GM18517 (cell line): ENCODE data around the gene LEKR1.
A peak's percentile ranks its signal among the peaks of the same experiment; 100 is the strongest.

Experiments used
- ATAC-seq: cut with Tn5 transposase; IDR thresholded peaks from one replicate; pipeline ENCODE4 v1.9.1; 2021; ENCODE audit warnings: mild to moderate bottlenecking, moderate library complexity; ENCODE audit not compliant: unreplicated experiment

LEKR1 gene

GRCh38 chr3:156973954-156974353 lies 147.8 kb downstream of the LEKR1 start:
- ATAC-seq: no peak

DNA sequence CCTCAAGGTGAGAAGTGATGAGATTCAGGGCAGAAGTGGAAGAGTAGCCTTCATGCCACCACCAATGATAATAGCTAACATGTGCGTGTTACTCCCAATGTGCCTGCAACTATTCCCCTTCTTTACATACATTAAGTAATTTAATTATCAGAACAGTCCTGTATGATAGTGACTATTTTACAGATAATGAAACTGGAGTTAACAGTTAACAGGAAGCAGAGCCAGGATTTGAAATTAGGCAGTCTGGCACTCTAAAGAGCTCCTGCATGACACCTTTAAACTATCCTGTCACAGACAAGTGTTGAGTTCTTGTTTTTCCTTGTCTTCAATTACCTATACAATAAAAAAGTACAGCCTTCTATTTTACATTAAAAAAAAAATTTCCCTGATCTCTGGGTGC lies 148.8 kb downstream of the LEKR1 start:
- no peak for ATAC-seq

- no peak for ATAC-seq
These were observed 149.6 kb downstream of the LEKR1 start for GRCh38 chr3:156975721-156976120.

DNA sequence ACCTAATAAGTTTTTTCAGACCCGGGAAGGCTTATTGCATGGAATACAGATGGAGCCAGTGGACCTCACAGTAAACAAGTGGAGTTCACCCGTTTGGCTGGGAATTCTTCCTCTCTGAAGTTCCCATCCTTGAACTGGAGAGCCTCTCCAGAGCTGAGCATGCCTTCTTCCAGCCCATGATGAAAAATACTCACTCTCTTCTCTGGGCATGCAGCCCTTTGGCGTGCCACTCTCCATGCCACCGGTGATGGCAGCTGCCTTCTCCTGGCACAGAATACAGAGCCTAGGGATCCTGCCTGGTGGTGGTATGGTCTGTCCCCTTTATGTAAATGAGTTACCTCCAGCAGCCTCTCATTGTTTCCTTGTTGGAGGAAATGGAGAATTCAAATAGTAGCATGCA lies 150.8 kb downstream of the LEKR1 start:
- ATAC-seq: no peak

GRCh38 chr3:156978481-156978961 lies 152.4 kb downstream of the LEKR1 start:
- ATAC-seq: peak; percentile 96

DNA sequence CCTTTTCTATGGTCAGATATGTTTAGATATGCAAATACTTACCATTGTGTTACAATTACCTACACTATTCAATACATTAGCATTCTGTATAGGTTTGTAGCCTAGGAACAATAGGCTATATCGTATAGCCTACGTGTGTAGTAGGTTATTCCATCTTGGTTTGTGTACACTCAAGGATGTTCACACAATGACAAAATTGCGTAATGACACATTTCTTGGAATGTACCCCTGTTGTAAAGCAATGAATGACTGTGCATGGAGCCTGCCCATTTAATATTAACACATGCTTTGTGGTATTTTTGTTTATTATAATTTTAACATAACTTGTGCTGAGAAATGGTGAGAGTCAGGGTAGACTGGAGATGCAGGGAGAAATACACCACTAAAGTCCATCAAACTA lies 154.9 kb downstream of the LEKR1 start:
- ATAC-seq: no peak

DNA sequence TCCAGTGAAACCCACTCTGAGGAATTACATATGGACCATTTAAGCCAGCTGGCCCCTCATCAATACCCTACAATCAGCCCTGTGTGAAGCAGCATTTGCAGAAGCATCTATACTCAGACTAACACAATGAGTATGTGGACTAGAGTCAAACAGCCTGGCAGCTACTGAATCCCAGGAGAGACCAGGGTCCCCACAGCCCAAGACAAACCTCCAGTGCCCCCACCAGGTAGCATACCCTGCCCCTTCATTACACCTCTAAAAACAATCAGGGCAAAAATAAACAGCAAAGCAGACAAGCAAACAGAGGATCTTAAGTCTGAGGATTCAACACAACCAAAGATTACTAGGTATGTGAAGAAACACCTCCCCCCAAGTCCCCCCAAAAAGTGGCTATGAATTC lies 157.4 kb downstream of the LEKR1 start:
- ATAC-seq: no peak

DNA sequence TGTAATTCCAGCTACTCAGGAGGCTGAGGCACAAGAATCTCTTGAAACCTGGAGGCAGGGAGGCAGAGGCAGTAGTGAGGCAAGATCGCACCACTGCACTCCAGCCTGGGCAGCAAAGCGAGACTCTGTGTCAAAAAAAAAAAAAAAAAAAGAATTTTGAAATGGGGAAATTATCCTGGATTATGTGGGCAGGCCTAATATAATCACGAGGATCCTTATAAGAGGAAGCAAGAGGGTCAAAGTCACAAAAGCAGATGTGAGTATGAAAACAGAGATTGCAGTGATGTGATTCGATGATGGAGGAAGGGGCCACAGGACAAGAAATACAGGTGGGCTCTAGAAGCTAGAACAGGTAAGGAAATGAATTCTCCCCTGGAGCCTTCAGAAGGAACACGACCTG lies 159.6 kb downstream of the LEKR1 start:
- no peak for ATAC-seq

GRCh38 chr3:156987946-156988345 lies 161.8 kb downstream of the LEKR1 start:
- no peak for ATAC-seq

DNA sequence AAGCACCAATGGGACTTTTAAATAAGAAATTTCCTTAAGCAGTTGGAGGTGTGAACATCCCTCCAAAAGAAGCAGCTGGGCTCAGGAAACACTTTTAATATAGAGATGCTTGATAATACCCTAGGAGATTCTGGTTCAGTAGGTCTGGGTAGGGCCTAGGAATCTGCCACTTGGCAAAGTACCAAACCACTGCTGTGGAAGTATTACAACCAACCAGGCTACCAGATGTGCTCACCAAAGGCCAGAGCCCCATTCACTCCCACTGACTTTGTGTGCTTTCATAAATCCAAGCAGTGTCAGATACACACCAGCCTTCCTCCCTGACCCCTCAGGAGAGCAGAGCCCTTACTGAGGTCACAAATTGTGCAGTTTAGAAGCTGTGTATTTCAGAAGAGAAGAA lies 171.2 kb downstream of the LEKR1 start:
- ATAC-seq: no peak

DNA sequence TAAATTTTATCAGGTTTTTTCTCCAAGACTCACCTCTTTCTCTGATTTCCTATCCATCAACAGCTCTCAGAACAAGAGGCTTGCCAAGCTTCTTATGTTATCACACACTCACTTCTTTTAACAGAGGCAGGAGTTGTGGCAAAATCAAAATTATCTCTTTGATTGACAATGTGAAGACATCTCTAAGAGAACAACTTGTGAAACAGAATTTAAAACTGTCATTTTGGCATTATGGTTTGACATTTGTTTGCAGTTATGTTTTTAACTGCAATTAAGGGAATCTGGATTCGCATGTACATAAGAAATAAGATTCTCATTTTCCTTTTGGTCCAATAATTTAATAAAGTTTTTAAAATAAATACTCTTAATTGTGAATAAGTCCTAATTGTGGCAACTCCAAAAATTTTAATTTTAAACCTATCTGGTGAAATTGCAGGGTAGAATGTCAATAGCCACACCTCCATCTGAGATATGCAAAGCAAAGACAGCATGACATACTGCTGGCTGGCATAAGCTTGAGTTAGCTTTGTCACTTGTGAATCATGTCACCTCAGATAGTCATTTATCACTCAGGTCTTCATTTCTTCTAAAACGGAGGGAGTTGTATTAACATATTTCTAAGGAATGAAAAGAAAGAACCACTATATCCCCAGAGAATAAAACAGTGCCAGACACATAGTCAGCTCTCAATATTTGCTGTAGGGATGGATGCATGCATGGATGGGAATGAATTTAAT lies 175.2 kb downstream of the LEKR1 start:
- ATAC-seq: no peak

GRCh38 chr3:157021679-157022078 lies 195.5 kb downstream of the LEKR1 start:
- ATAC-seq: no peak

GRCh38 chr3:157023226-157023625 lies 197.1 kb downstream of the LEKR1 start:
- no peak for ATAC-seq

- no peak for ATAC-seq
These were observed 199.9 kb downstream of the LEKR1 start for GRCh38 chr3:157026091-157026490.

DNA sequence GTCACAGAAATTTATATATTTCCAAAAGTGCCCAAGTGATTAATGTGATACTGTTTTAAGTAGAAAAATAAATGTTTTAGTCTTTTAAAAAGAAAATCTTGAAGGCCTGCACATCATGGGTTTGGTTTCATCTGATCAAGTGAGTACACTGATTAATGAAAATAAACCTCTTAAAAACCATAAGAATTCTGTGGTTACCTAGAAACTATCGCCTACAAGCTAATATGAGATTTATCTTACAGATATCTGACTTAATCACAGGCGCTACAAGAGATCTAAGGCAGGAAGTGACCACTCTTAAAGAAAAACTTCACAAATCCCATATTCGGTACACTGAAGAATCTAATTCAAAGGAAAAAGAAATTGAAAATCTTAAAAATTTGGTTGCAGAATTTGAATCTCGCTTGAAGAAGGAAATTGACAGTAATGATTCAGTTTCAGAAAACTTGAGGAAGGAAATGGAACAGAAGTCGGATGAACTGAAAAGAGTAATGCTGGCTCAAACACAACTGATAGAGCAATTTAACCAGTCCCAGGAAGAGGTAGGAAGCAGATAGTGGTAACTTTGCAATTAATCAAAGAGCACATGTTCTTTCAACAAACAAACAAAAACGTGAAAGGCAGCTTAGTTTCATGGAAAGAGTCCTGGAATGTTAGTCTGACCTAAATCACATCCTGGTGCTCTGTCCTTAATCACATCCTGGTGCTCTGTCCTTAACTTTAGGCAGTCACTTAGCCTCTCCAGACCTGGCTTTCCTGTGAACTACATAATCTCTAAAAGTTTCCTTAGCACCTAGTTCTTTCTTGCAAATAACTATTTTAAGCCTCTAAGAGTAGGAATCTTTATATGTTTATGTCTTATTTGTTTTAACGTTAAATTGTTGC lies 201.9 kb downstream of the LEKR1 start:
- no peak for ATAC-seq

DNA sequence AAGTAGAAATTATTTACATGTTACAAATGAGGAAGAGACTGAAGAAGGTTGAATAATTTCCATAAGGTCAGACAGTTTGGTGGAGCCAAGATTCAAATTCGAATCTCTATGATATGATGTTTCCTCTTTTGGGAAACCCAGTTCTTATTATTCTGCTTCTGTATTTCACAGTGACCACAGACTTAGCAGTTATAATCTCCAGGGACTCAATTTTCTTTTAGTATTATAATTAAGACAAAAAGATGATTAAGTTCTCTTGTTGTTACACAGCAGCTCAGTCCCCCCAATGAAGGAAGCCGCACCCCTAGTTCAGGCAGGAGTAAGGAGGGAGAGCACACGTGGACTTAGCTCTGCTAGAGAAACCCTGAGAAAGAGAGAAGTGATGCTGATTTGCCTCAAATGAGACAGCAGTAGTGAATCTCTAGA lies 203.2 kb downstream of the LEKR1 start:
- no peak for ATAC-seq

- no peak for ATAC-seq
These were observed 204.6 kb downstream of the LEKR1 start for GRCh38 chr3:157030712-157031111.

- ATAC-seq: no peak
These were observed 206.8 kb downstream of the LEKR1 start for GRCh38 chr3:157033001-157033400.

- ATAC-seq: no peak
These were observed 214.3 kb downstream of the LEKR1 start for GRCh38 chr3:157040456-157040855.

DNA sequence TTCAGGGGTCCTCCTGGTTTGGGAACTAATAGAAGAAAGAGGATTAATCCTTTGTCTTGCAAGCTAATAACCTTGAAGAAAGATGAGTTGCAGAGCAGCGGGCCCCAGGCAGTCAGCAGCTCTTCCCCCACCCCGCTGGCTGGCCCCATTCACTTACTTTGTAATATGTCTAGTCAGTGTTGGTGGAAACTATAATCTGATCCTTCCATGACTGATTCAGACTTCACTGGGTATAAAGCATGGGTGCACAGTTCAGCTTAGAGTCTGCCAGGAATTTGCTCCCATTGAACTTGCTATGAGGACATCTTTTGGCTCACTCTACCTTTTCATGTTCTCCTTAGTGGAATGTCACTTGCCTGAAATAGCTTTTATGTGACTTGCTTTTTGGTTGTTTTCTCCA lies 216.1 kb downstream of the LEKR1 start:
- ATAC-seq: no peak

DNA sequence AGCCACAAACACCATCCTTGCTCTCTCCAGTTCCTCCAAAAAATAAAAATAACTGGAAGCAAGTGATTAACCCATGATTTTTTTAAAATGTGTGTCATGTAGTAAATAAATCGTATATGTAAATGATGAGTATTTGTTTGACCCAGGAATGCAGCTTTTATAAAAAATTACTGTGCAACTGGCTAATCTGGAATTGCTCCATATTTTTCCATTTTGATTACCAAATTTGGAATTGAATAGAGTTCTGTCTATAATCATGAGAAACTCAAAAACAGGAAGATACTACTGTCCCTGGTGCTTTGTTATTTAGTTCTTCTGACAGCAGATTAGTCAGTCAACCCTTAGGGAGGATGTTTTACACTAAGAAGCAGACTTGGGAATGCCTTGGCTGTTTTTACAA lies 217.6 kb downstream of the LEKR1 start:
- ATAC-seq: no peak

DNA sequence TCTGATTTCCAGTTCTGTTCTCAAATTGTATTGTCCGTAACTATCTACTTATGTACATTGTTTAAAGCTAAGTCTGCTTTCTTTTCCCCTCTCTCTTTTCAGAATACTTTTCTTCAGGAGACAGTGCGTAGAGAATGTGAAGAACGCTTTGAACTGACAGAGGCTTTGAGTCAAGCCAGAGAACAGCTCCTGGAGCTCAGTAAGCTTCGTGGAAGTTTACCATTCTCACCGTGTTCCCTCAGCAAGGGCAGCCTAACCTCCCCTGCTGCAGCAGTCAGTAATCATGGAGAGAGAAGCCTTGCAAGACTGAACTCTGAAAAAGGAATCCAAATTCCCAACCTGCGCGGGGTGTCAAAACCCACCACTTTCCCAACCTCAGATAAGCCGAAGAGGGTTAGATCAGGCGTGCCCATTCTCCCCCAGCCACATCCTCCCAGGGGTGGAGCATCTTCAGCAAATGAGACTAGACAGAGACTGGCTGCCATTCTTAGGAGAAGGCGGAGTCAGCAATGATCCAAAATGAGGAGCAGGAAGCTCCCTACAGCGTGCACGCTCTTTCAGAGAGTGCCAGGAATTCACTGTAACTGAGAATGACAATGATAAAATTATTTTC lies 219.2 kb downstream of the LEKR1 start:
- ATAC-seq: no peak
